Suprapubic skin (tissue), 4 donors: ENCODE results near the gene HDGFL3.

ENCODE experiments used
- EP300 ChIP-seq: sonication (generic); formaldehyde crosslinking; IDR thresholded peaks from one replicate; pipeline ENCODE4 v1.6.1; 2017; ENCODE audit warnings: antibody characterized with exemption
- POLR2A ChIP-seq, 2 donors: fragments of 450-650 bp; IDR thresholded peaks; one replicate each; pipeline ENCODE4 v1.6.1; 2017; ENCODE audit warnings: antibody characterized with exemption in 2 of 2, mild to moderate bottlenecking in 2 of 2, moderate library complexity in 2 of 2
- POLR2AphosphoS5 ChIP-seq, 3 donors: sonication (generic); formaldehyde crosslinking; IDR thresholded peaks; one replicate each; pipeline ENCODE4 v1.6.1; 2017; ENCODE audit warnings: antibody characterized with exemption in 3 of 3
- TF ChIP-seq, protein P1 (sequence below), 2 donors: fragments of 200-600 bp in 1 of 2; fragments of 450-650 bp in 1 of 2; sonication (generic) in 1 of 2; IDR thresholded peaks; one replicate each; pipeline ENCODE4 v1.5.1; 2016 to 2019; ENCODE audit warnings: antibody characterized with exemption in 2 of 2, mild to moderate bottlenecking in 1 of 2, moderate library complexity in 1 of 2

DNA sequence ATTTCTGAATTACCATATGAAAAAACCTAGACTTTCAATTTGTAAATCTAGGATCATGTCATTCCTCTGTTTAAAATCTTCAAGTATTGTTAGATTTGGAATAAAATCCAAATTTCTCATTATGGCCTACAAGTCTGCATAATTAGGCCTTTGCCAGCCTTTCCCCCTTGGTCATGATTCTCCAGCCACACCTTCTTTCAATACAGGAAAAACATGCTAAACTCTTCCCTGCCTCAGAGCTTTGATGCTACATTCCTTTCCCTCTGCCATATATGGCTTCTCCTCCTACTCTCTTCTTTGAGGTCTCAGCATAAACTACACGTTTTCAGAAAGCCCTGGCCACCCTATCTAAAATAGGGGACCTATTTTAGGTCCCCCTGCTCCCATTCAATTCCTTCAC lies 51.7 kb downstream of the HDGFL3 start:
- TF ChIP-seq, protein P1, sequence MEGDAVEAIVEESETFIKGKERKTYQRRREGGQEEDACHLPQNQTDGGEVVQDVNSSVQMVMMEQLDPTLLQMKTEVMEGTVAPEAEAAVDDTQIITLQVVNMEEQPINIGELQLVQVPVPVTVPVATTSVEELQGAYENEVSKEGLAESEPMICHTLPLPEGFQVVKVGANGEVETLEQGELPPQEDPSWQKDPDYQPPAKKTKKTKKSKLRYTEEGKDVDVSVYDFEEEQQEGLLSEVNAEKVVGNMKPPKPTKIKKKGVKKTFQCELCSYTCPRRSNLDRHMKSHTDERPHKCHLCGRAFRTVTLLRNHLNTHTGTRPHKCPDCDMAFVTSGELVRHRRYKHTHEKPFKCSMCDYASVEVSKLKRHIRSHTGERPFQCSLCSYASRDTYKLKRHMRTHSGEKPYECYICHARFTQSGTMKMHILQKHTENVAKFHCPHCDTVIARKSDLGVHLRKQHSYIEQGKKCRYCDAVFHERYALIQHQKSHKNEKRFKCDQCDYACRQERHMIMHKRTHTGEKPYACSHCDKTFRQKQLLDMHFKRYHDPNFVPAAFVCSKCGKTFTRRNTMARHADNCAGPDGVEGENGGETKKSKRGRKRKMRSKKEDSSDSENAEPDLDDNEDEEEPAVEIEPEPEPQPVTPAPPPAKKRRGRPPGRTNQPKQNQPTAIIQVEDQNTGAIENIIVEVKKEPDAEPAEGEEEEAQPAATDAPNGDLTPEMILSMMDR (IDR thresholded peaks at IDR 0.05), result no peak
- TF ChIP-seq POLR2A (IDR thresholded peaks at IDR 0.05), result no peak
- TF ChIP-seq EP300, result no peak
- no peak for TF ChIP-seq POLR2AphosphoS5 (IDR thresholded peaks at IDR 0.05)
